OCI-M1 (cell line): Measurements from ENCODE around the gene ARL8A.
"Not testable (repeated sequence)": the region's sequence is repeated elsewhere in the genome, so short reads cannot be mapped to it uniquely, and the experiment has no call there.

Source experiments
- DNase-seq: peaks from one replicate; lab custom pipeline; 2025; lab: John Stamatoyannopoulos, UW

Gene ARL8A

GRCh38 chr1:202144402-202145067 lies at the start of gene ARL8A:
ARL8A (minus strand) TSS chr1:202144737; CDS start chr1:202144572, 165 bp downstream.
- DNase-seq, result peak; percentile 67

- DNase-seq, result no peak
Measured at GRCh38 chr1:202194328-202194648, 49.8 kb upstream of the ARL8A start.

GRCh38 chr1:202193614-202194327 lies 49.2 kb upstream of the ARL8A start, which contains the start of gene LGR6:
LGR6 (plus strand) TSS chr1:202193799; CDS start chr1:202193990, 191 bp downstream.
- DNase-seq, result no peak

- peak; percentile 77 for DNase-seq
Measured at GRCh38 chr1:202192770-202193613, 48.5 kb upstream of the ARL8A start.

- not testable (repeated sequence) for DNase-seq
Measured at GRCh38 chr1:202191391-202191790, 46.9 kb upstream of the ARL8A start.

GRCh38 chr1:202189918-202190715 lies 45.6 kb upstream of the ARL8A start:
- DNase-seq, result no peak

GRCh38 chr1:202189001-202189790 lies 44.7 kb upstream of the ARL8A start:
- peak; percentile 84 for DNase-seq

- DNase-seq, result no peak
Measured at GRCh38 chr1:202187697-202188407, 43.3 kb upstream of the ARL8A start.

GRCh38 chr1:202187041-202187671 lies 42.6 kb upstream of the ARL8A start:
- DNase-seq, result no peak

GRCh38 chr1:202186327-202186726 lies 41.8 kb upstream of the ARL8A start:
- DNase-seq, result no peak

- peak; percentile 89 for DNase-seq
Measured at GRCh38 chr1:202184750-202185460, 40.4 kb upstream of the ARL8A start.

GRCh38 chr1:202182040-202182877 lies 37.7 kb upstream of the ARL8A start:
- no peak for DNase-seq

GRCh38 chr1:202181586-202181985 lies 37.0 kb upstream of the ARL8A start:
- DNase-seq, result no peak

- not testable (repeated sequence) for DNase-seq
Measured at GRCh38 chr1:202180751-202181139, 36.2 kb upstream of the ARL8A start.

GRCh38 chr1:202179828-202180750 lies 35.6 kb upstream of the ARL8A start:
- DNase-seq, result no peak

- DNase-seq, result no peak
Measured at GRCh38 chr1:202176949-202177927, 32.7 kb upstream of the ARL8A start.
